Activated naive CD4-positive, alpha-beta T cell treated with Interleukin-2 at 50 U/mL for 16 hours (primary cell): ENCODE results near the gene NFIA.

ENCODE experiments used
- DNase-seq: peaks from one replicate; pipeline ENCODE4 v3.0.0-alpha.2; 2020

NFIA gene

DNA sequence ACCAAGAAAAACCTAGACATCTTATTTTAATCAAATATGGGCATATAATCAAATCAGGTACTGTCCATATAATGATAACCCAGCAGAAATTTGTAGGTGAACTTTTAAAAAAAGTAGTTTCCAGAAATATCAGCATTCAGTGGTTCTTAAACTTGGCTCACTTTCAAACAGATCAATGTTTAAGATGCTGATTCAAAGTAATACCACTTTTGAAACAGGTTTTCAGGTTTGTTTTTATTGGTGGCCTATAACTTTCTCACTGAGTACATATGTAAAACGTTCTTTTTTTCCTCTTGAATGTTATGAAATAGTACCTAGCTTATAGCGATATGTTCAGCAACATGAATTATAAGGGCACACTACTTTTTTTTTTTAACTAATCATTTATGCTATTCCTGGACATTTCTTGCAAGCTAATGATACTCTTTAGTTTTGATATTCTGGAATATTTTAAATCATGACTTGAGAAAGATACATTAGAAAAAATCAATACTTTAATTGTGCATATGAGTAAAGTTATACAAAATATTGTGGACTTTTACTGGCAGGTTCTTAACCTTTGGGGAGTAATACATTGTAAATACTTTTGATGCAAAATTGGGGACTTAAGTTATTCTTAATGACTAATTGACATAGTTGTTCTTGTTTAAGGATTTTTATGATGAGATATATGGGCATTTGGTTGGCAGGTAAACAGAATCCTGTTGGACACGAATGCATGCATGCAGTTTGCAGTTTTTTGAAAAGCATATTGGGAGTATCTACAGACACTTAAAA is 3.0 kb downstream of the NFIA start:
- no peak for DNase-seq

GRCh38 chr1:61085983-61086644 is 3.8 kb downstream of the NFIA start:
- no peak for DNase-seq

DNA sequence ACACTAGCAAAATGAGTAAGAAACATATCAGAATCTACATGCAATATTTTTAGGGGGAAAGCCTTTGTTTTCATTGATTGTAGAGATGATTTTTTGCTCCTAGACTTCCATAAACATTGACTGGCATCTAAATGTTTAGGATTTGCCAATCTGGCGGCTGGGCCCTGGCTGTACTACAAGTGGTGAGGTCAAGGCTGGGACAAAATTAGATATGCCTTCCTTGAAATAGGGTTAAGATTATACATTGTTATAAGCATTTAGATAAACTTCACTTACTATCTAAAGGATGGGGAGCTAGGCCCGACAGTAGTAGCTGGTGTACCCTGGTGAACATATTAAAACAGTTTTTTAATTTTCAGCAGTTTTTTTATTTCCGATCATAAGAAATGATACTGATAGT is 5.2 kb downstream of the NFIA start:
- no peak for DNase-seq

DNA sequence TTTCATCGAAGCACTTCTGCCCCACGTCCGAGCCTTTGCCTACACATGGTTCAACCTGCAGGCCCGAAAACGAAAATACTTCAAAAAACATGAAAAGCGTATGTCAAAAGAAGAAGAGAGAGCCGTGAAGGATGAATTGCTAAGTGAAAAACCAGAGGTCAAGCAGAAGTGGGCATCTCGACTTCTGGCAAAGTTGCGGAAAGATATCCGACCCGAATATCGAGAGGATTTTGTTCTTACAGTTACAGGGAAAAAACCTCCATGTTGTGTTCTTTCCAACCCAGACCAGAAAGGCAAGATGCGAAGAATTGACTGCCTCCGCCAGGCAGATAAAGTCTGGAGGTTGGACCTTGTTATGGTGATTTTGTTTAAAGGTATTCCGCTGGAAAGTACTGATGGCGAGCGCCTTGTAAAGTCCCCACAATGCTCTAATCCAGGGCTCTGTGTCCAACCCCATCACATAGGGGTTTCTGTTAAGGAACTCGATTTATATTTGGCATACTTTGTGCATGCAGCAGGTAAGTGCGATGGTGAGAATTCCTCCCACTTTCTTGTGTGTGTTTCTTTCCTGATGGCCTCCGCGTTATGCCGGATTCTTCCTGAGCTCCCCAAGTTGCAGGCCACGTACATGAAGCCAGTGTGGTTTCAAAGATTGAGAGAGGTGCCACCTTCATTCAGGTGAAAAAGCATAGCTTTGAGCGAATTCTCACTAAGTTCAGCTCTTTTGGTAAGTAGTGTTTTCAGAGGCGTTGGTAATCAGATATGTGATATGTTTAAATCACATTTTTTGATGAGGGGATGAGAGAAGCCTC is 6.0 kb downstream of the NFIA start:
- no peak for DNase-seq

- no peak for DNase-seq
Measured at GRCh38 chr1:61089338-61089737, 7.0 kb downstream of the NFIA start.

DNA sequence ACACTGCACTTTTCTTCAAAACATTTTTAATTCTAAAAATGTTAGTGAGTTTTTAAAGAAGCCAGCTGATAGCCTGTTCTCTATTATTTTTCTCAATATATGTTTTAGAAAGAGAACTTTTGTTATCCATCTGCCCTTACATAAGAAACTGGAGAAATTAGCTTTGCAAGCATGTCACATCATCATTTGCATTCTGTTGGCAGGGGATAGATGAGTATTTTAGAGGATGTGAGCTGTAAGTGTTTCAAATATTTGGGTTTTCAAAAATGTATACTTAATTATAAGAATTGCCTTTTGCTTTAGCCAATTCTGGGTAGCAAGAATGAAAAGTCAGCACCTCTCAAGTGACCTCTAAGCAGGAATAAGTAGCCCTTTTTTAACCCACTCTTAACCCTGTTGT is 7.4 kb downstream of the NFIA start:
- DNase-seq, result no peak

DNA sequence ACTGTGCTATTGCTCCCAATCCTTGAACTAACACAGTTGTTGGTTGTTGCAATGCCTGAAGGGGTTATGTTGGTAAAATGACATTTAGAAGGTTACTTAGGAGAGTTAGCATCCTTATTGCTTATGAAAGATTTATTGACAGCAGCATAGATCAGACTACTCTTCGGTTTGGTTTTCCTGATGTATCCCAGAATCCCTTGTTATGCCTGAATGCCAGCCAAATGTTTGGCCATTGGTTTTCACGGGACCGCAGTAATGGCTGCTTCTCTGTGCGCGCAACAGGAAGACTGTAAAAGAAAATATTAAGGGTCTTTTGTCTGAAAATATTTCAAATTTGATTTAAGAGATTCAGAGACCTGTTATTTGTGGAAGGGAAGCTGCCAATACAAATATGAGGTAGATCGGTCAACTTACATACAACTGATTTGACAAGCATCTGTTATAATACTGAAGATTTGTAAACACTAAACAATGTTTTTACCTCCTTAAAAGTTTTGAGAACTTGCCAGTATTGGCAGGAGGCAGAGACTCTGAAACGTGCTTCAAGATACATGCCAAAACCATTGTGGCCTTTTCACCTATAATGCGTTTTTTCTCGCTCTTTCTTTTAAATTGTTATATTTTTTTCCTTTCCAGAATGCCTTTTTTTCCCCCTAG is 8.3 kb downstream of the NFIA start:
- no peak for DNase-seq

DNA sequence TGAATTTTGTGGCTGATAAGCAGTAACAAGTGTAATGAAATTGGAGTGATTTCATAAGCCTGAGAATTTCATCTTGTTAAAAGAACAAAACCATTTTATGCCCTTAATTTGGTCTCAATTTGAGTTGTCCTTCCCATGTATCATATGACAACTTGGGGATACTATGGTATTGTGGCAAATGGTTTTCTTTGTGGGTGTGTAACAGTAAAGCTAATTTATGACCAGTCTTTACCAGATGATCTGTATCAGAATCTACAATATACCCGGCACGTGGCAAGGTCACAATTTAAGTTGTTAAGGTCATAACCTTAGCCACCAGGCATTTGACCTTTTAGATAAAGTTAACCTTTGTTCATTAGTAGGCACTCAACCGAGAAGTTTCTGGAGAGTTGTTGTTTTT is 9.1 kb downstream of the NFIA start:
- no peak for DNase-seq

GRCh38 chr1:61092642-61093041 is 10.3 kb downstream of the NFIA start:
- DNase-seq, result no peak

- DNase-seq, result no peak
Measured at GRCh38 chr1:61093525-61094137, 11.3 kb downstream of the NFIA start.

DNA sequence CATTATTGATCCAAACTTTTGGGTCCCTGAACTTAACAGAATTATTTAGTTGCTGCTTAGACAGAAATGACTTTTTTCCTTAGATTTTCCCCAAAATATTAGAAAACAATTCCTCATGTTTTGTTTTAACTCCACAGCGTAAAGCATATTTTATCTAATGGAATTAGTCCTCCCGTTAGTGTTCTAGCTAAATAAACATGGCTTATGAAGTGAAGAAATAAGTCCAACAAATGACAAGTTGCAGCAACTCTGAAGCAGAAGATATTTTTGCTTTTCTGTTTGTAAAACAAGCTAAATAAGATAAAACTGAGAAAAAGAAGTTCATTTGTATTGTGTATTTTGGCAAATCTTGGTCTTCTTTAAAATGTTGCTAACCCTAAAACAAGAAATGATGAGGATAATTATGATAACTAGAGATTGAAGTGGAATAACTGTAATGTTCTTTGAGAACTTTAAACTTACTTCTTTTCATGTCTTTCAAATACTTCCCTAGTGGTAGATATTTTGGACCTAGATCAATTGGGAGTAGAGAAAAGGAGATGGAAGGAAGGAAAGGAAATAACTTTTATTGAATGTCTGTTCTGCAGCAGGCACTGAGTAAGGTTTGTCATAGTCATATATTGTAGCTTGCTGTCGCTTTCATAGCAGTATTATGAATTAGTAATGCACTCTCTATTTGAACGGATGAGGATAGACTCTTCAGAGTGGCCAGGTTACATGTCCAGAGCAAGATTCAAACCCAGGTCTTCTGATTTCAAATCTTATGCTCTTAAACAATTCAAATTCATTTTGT is 12.5 kb downstream of the NFIA start:
- no peak for DNase-seq

DNA sequence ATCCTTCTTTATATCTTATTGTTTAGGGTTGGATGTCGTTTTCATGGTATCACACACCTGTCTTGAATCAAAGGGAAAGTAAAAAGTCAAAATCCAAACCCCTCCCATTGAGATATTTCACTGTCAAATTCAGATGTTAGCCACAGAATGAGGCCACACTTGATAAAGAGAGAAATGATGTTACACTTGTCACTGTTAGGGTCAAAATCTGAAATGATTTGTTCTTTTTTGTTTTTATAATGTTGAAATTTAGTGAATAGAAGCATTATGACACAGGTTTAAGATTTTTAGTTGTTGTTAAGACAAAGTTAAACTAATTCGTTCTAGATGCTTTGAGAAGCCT is 13.1 kb downstream of the NFIA start:
- DNase-seq, result no peak

DNA sequence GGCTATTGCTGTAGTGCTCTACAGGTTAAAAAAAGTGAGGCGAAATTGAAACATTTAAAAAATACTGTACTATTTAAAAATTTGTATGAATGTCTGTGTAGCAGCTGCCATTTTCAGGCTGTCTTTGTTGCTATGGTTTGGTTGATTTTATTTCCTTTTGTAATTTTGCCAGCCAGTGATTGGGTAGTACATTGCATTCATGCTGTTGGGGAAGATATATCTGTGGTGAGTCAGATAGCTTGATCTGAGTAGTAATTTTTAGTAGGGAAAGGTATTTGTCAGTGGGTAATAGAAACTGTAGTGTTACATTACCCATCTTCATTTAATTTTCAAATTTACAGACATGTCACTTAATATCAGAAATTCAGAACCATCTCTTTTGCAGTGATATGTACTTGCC is 15.0 kb downstream of the NFIA start:
- no peak for DNase-seq

- DNase-seq, result no peak
Measured at GRCh38 chr1:61097722-61098121, 15.4 kb downstream of the NFIA start.

GRCh38 chr1:61098333-61098732 is 16.0 kb downstream of the NFIA start:
- DNase-seq, result no peak

GRCh38 chr1:61098906-61099437 is 16.6 kb downstream of the NFIA start:
- no peak for DNase-seq

DNA sequence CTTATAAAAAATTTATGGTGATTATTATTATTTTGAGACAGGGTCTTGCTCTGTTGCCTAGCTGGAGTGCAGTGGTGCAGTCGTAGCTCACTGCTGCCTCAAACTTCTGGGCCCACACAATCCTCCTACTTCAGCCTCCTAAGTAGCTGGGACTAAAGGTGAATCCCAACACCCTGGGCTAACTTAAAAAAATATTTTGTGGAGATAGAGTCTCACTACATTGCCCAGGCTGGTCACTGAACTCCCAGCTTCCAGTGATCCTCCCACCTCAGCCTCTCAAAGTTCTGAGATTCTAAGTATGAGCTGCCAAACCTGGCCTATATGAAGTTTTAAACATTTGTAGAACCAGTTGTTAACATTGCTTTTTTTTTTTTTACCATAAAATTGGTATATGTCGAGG is 18.2 kb downstream of the NFIA start:
- DNase-seq, result no peak

GRCh38 chr1:61101536-61101935 is 19.2 kb downstream of the NFIA start:
- no peak for DNase-seq

DNA sequence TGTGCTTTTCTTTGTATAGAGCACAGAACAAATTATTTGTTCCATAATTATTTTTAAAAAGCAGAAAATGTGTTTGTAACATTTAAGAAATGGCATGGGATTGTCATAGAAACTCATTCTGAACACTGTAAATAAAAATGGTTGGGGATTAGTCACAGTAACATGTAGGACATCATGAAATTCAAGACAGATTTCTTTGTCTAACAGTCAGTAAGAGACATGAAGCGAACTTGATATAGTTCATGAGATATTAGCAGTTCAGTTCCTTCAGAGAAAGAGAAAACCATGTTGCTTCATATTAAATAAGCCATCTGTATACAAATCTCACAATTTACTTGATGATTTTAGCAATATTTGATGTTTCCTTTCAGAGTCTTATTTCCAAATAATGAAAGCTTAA is 19.7 kb downstream of the NFIA start:
- DNase-seq, result no peak

DNA sequence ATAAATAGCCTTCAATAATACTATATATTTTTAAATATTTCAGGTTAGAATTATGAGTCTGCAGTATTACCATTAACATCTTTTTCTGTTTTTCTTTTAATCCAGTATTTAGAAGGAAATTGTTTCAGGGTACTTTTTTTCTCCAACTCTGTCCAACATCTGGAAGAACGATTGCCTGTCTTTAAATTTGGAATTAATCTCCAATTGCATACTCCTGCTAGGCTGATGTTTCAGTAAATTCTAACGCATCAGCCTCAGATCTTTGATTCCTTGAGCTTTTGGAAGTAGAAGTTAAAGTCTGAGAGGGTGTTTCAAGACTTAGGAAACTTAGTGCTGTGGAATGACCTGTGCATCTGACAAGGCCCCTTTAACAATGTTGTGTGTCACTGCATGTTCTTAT is 20.3 kb downstream of the NFIA start:
- DNase-seq, result no peak

- no peak for DNase-seq
Measured at GRCh38 chr1:61104220-61104671, 21.9 kb downstream of the NFIA start.

GRCh38 chr1:61107638-61108037 is 25.3 kb downstream of the NFIA start:
- DNase-seq, result no peak
